ENCODE data around the gene ACTN1.

Gene ACTN1

GRCh38 chr14:68824517-68825347 is 154.4 kb downstream of the ACTN1 start (continued):
- TF ChIP-seq PBX3 (CRISPR knock-in tag; IDR thresholded peaks at IDR 0.05) (no peak), ZNF600 (tag by site-specific recombination; IDR thresholded peaks at IDR 0.05) (peak; percentile 71), ZXDB (tag by site-specific recombination; IDR thresholded peaks at IDR 0.05) (peak; percentile 48; the same call in 1 of the 2 replicates), CTCF (tag by site-specific recombination; IDR thresholded peaks at IDR 0.05) (peak; percentile 75; the same call in 1 of the 2 replicates), PRDM4 (tag by site-specific recombination; IDR thresholded peaks at IDR 0.05) (no peak), TRIM28 (IDR thresholded peaks at IDR 0.05; ENCODE audit: borderline replicate concordance, low read length) (peak; percentile 63; the same call in 1 of the 2 replicates), ZNF426 (tag by site-specific recombination; IDR thresholded peaks at IDR 0.05) (no peak), PATZ1 (tag by site-specific recombination; IDR thresholded peaks at IDR 0.05) (0 out of 2 replicates have a peak, but pooled peaks have one; percentile 33), ZBTB11 (tag by site-specific recombination; conservative IDR thresholded peaks at IDR 0.05; ENCODE audit: low read depth) (peak; percentile 98), ZNF629 (tag by site-specific recombination; IDR thresholded peaks at IDR 0.05) (0 out of 2 replicates have a peak, but pooled peaks have one; percentile 35), ZNF645 (tag by site-specific recombination; IDR thresholded peaks at IDR 0.05) (no peak), ZNF184 (tag by site-specific recombination; IDR thresholded peaks at IDR 0.05) (no peak), ZNF48 (tag by site-specific recombination; IDR thresholded peaks at IDR 0.05) (no peak), ZSCAN30 (tag by site-specific recombination; IDR thresholded peaks at IDR 0.05) (peak; percentile 87), ZNF501 (tag by site-specific recombination; IDR thresholded peaks at IDR 0.05) (0 out of 2 replicates have a peak, but pooled peaks have one; percentile 58), PRDM1 (tag by site-specific recombination; IDR thresholded peaks at IDR 0.05) (no peak), REPIN1 (tag by site-specific recombination; IDR thresholded peaks at IDR 0.05; ENCODE audit: low read depth) (0 out of 2 replicates have a peak, but pooled peaks have one; percentile 61), ZNF654 (tag by site-specific recombination; IDR thresholded peaks at IDR 0.05; ENCODE audit: low read depth) (peak; percentile 81), KLF9 (tag by site-specific recombination; IDR thresholded peaks at IDR 0.05; ENCODE audit: low read depth) (peak; percentile 54; the same call in 1 of the 2 replicates), YY2 (tag by site-specific recombination; IDR thresholded peaks at IDR 0.05) (no peak)
